HCT116 (cell line): ENCODE data around the gene CFAP92. TPM values are rescaled to one million over a fixed set of nuclear protein-coding genes. Genes with fewer than 3 reads are reported as not detected.

Source experiments
- ATAC-seq: fragments of 200-7000 bp; cut with Tn5 transposase; 2 replicates; pipeline ENCODE4 v1.9.1; 2020; ENCODE audit warnings: mild to moderate bottlenecking, moderate library complexity
- BruUV-seq: library from RNA; stranded (reverse); fragments of 400-500 nt; replicated peaks from 2 replicates; lab custom pipeline; 2021; lab: Mats Ljungman, UMichigan
- CTCF ChIA-PET: fragments of 300-600 bp; sonication (Branson Sonifier 250); formaldehyde crosslinking; loops from one replicate; lab custom pipeline; 2021; ENCODE audit warnings: antibody characterized with exemption; lab: Charles Lee
- POLR2A ChIA-PET: fragments of 300-600, 350-600 bp; sonication (Branson Sonifier 250); formaldehyde crosslinking; loops from one replicate; lab custom pipeline; 2021; ENCODE audit warnings: antibody characterized with exemption; lab: Charles Lee
- RAD21 ChIA-PET, 2 experiments: fragments of 300-600 bp; sonication (Branson Sonifier 250); formaldehyde crosslinking; loops; one replicate each; lab custom pipeline; 2023; ENCODE audit warnings: low total read pairs in 2 of 2; ENCODE audit not compliant: uncharacterized antibody in 2 of 2, unreplicated experiment in 2 of 2, low non-redundant PET in 1 of 2; lab: Charles Lee
- DNase-seq: peaks from one replicate; pipeline ENCODE4 v3.0.0-alpha.2; 2010; ENCODE audit warnings: low read depth, low spot score
- H2AFZ ChIP-seq: fragments of 200-600 bp; shearing (Covaris generic), sonication (generic); 2 replicates; pipeline ENCODE4 v1.6.1; 2017; ENCODE audit warnings: low read depth, mixed run types, mixed read lengths, antibody characterized with exemption, low read length; ENCODE audit not compliant: poor library complexity, severe bottlenecking
- H3K27ac ChIP-seq: 2 replicates; pipeline ENCODE4 v1.5.1; 2012; ENCODE audit warnings: low read depth, low read length
- H3K27me3 ChIP-seq: fragments of 200-600 bp; sonication (generic); 2 replicates; pipeline ENCODE4 v1.6.1; 2016; ENCODE audit warnings: mixed run types, low read length, mixed read lengths; ENCODE audit not compliant: insufficient read depth
- H3K36me3 ChIP-seq, 2 experiments: fragments of 200-500 bp in 1 of 2; fragments of 200-600 bp in 1 of 2; sonication (Bioruptor generic) in 1 of 2; sonication (generic) in 1 of 2; 2 replicates each; pipeline versions ENCODE4 v1.5.1 to v1.6.1; 2014 to 2016; ENCODE audit warnings: low read length in 2 of 2, inconsistent platforms in 1 of 2, mixed read lengths in 1 of 2, mixed run types in 1 of 2; ENCODE audit not compliant: insufficient read depth in 2 of 2, control insufficient read depth in 1 of 2
- H3K4me1 ChIP-seq, 2 experiments: fragments of 200-600 bp in 1 of 2; sonication (generic) in 1 of 2; 2 replicates each; pipeline versions ENCODE4 v1.5.1 to v1.6.1; 2012 to 2017; ENCODE audit warnings: low read length in 2 of 2, inconsistent platforms in 1 of 2, mild to moderate bottlenecking in 1 of 2, mixed read lengths in 1 of 2, mixed run types in 1 of 2, moderate library complexity in 1 of 2; ENCODE audit not compliant: insufficient read depth in 2 of 2, control insufficient read depth in 1 of 2
- H3K4me2 ChIP-seq: fragments of 200-600 bp; sonication (generic); 2 replicates; pipeline ENCODE4 v1.6.1; 2017; ENCODE audit warnings: mixed run types, low read length, mixed read lengths
- H3K4me3 ChIP-seq, 2 experiments: fragments of 200-600 bp in 1 of 2; sonication (generic) in 1 of 2; replicated peaks in 1 of 2; 2 replicates each; pipeline ENCODE4 v1.5.1; 2011 to 2016; ENCODE audit warnings: low read length in 2 of 2, control low read depth in 1 of 2, low read depth in 1 of 2, mild to moderate bottlenecking in 1 of 2, mixed read lengths in 1 of 2, mixed run types in 1 of 2
- H3K79me2 ChIP-seq: fragments of 200-600 bp; sonication (generic); 2 replicates; pipeline ENCODE4 v1.6.1; 2017; ENCODE audit warnings: mild to moderate bottlenecking, mixed run types, low read length, moderate library complexity, mixed read lengths; ENCODE audit not compliant: insufficient read depth
- H3K9ac ChIP-seq: fragments of 200-600 bp; sonication (generic); 2 replicates; pipeline ENCODE4 v1.6.1; 2016; ENCODE audit warnings: low read length, mixed read lengths
- H3K9me2 ChIP-seq: fragments of 200-600 bp; sonication (generic), shearing (Covaris generic); 2 replicates; pipeline ENCODE4 v1.6.1; 2017; ENCODE audit warnings: mixed run types, mild to moderate bottlenecking, moderate library complexity; ENCODE audit not compliant: insufficient read depth
- H3K9me3 ChIP-seq, 2 experiments: fragments of 200-500 bp in 1 of 2; fragments of 200-600 bp in 1 of 2; sonication (Bioruptor generic) in 1 of 2; sonication (generic) in 1 of 2; 2 replicates each; pipeline ENCODE4 v1.6.1; 2014 to 2017; ENCODE audit warnings: low read length in 2 of 2, mixed read lengths in 2 of 2, inconsistent platforms in 1 of 2, low read depth in 1 of 2, mild to moderate bottlenecking in 1 of 2, mixed run types in 1 of 2, moderate library complexity in 1 of 2; ENCODE audit not compliant: control insufficient read depth in 1 of 2, insufficient read depth in 1 of 2
- H4K20me1 ChIP-seq: fragments of 200-600 bp; sonication (generic), shearing (Covaris generic); 2 replicates; pipeline ENCODE4 v1.6.1; 2017; ENCODE audit warnings: mixed run types, mild to moderate bottlenecking, moderate library complexity; ENCODE audit not compliant: insufficient read depth
- ATF3 ChIP-seq: IDR thresholded peaks from 2 replicates; pipeline ENCODE4 v1.6.1; 2012
- CEBPB ChIP-seq: IDR thresholded peaks from 2 replicates; pipeline ENCODE4 v1.6.1; 2012; ENCODE audit warnings: low read depth
- CTCF ChIP-seq, 3 experiments: fragments of 200-600 bp in 1 of 3; sonication (generic) in 1 of 3; IDR thresholded peaks in 2 of 3; conservative IDR thresholded peaks in 1 of 3; 2 replicates each; pipeline ENCODE4 v1.5.1; 2012 to 2017; ENCODE audit warnings: low read depth in 2 of 3, low read length in 2 of 3, antibody characterized with exemption in 1 of 3, borderline replicate concordance in 1 of 3, control low read depth in 1 of 3, mild to moderate bottlenecking in 1 of 3, mixed read lengths in 1 of 3, mixed run types in 1 of 3, moderate library complexity in 1 of 3; ENCODE audit not compliant: insufficient read depth in 1 of 3
- EZH2 ChIP-seq: fragments of 200-600 bp; sonication (generic); IDR thresholded peaks from 2 replicates; pipeline ENCODE4 v1.6.1; 2017; ENCODE audit warnings: antibody characterized with exemption, mixed run types
- FOSL1 ChIP-seq: IDR thresholded peaks from 2 replicates; pipeline ENCODE4 v1.6.1; 2012; ENCODE audit warnings: low read depth
- JUND ChIP-seq: IDR thresholded peaks from 2 replicates; pipeline ENCODE4 v1.6.1; 2012
- POLR2A ChIP-seq: IDR thresholded peaks from 2 replicates; pipeline ENCODE4 v1.7.0; 2011; ENCODE audit warnings: borderline replicate concordance; ENCODE audit not compliant: insufficient read depth, insufficient read length; ENCODE audit errors: extremely low read depth
- POLR2AphosphoS5 ChIP-seq: IDR thresholded peaks from 2 replicates; pipeline ENCODE4 v1.6.1; 2011; ENCODE audit warnings: mild to moderate bottlenecking, low read depth, low read length, moderate library complexity
- RAD21 ChIP-seq: IDR thresholded peaks from 2 replicates; pipeline ENCODE4 v1.6.1; 2012; ENCODE audit warnings: low read depth, mild to moderate bottlenecking
- REST ChIP-seq: IDR thresholded peaks from 2 replicates; pipeline ENCODE4 v1.6.1; 2012; ENCODE audit warnings: low read depth
- TCF7L2 ChIP-seq: IDR thresholded peaks from 2 replicates; pipeline ENCODE4 v1.7.0; 2011; ENCODE audit warnings: borderline replicate concordance, inconsistent platforms; ENCODE audit not compliant: insufficient read depth, insufficient read length; ENCODE audit errors: extremely low read depth
- YY1 ChIP-seq: IDR thresholded peaks from 2 replicates; pipeline ENCODE4 v1.6.1; 2011; ENCODE audit warnings: low read length, low read depth, moderate library complexity, mild to moderate bottlenecking; ENCODE audit not compliant: insufficient replicate concordance; ENCODE audit errors: extremely low read depth
- ZBTB33 ChIP-seq: IDR thresholded peaks from 2 replicates; pipeline ENCODE4 v1.6.1; 2011; ENCODE audit warnings: mild to moderate bottlenecking, low read length, moderate library complexity; ENCODE audit not compliant: insufficient replicate concordance; ENCODE audit errors: extremely low read depth
- intact Hi-C: fragments of 100-400 bp; cut with micrococcal nuclease; formaldehyde crosslinking; loops from 2 replicates; pipeline ENCODE4 v1.10.0; 2022
- total RNA-seq: library from RNA; stranded (reverse); gene quantifications from one replicate; pipeline ENCODE4 v1.2.1, GENCODE V29; 2021; ENCODE audit not compliant: unreplicated experiment

The CFAP92 gene
- total RNA-seq, 1 experiment from 2014 or later = 3.6 TPM

GRCh38 chr3:129026728-129027543 is 33.1 kb upstream of the CFAP92 start (continued):
- TF ChIP-seq TCF7L2 (no peak), POLR2AphosphoS5 (peak; percentile 93), ATF3 (no peak), RAD21 (no peak)

- no peaks in the 10 kb centered on the region for H3K27me3 ChIP-seq
- POLR2A ChIA-PET = interaction anchor here (2.1 kb wide), 1 partner anchor 96 kb away, joined by 5 read pairs; the partner anchor contains the start of gene RAB43
- no peak overlapping the region; a peak in 1 of 4 replicates for H3K4me3 ChIP-seq
- no peak overlapping the region for H2AFZ ChIP-seq
- H3K27ac ChIP-seq = no peak overlapping the region
- no peaks in the 10 kb centered on the region for H3K9me3 ChIP-seq
- no TSS peak for BruUV-seq
- H3K4me1 ChIP-seq = peaks cover 13 to 27% of the 10 kb centered on the region in 2 experiments
- intact Hi-C loops = loop anchor here (10.0 kb wide), 1 partner anchor 219 kb away; the partner anchor contains the start of gene COPG1
- RAD21 ChIA-PET = no interaction called here
- no peaks in the 10 kb centered on the region for H4K20me1 ChIP-seq
- H3K9ac ChIP-seq = peak overlapping the region; percentile 60; the same call in 1 of the 2 replicates
- no peaks in the 10 kb centered on the region for H3K9me2 ChIP-seq
- ATAC-seq = no peak
- no peak for DNase-seq
- CTCF ChIA-PET = interaction anchor here (1.5 to 3.1 kb wide), 5 partner anchors 9 to 220 kb away, joined by 4 to 25 read pairs (median 5); no protein-coding TSS in a partner anchor
- peak overlapping the region; percentile 97 for H3K4me2 ChIP-seq
- H3K79me2 ChIP-seq = no peaks in the 10 kb centered on the region
- H3K36me3 ChIP-seq = no peaks in the 10 kb centered on the region
- TF ChIP-seq JUND (no peak), EZH2 (no peak), ZBTB33 (no peak), YY1 (no peak), CEBPB (no peak), POLR2AphosphoS5 (no peak), REST (no peak), POLR2A (no peak), FOSL1 (no peak), CTCF (IDR thresholded peaks at IDR 0.05 in 2 of 3, conservative IDR thresholded peaks at IDR 0.05 in 1 of 3; ENCODE audit: borderline replicate concordance in 1 of 3, insufficient read depth in 1 of 3, low read depth in 2 of 3, low read length in 2 of 3) (no peak)
These were observed 32.0 kb upstream of the CFAP92 start for GRCh38 chr3:129025691-129026435.
